CD4-positive, alpha-beta T cell (primary cell): Measurements from ENCODE around the gene PRICKLE2. TPM values are rescaled to one million over a fixed set of nuclear protein-coding genes. Genes with fewer than 3 reads are reported as not detected.

ENCODE experiments used
- ATAC-seq: fragments of 200-7000 bp; cut with Tn5 transposase; one replicate; pipeline ENCODE4 v1.10.0; 2022; ENCODE audit warnings: mild to moderate bottlenecking; ENCODE audit not compliant: poor library complexity
- CTCF ChIA-PET: fragments of 350-600 bp; sonication (Branson Sonifier 250); formaldehyde crosslinking; loops from one replicate; lab custom pipeline; 2021; ENCODE audit warnings: antibody characterized with exemption, inconsistent platforms; lab: Charles Lee
- POLR2A ChIA-PET: fragments of 350-600 bp; sonication (Branson Sonifier 250); formaldehyde crosslinking; loops from one replicate; lab custom pipeline; 2021; ENCODE audit warnings: antibody characterized with exemption, inconsistent platforms; lab: Charles Lee
- DNase-seq, 14 experiments: peaks; one replicate each; pipeline ENCODE4 v3.0.0-alpha.2; 2013 to 2020; ENCODE audit warnings: mixed read lengths in 2 of 14
- H3K27ac ChIP-seq, 2 donors: one replicate each; pipeline versions ENCODE4 v1.5.1 to v1.7.0; 2013; ENCODE audit warnings: low read length in 2 of 2, low read depth in 1 of 2, mild to moderate bottlenecking in 1 of 2
- H3K27me3 ChIP-seq, 2 experiments: 1 replicate in 1 of 2; 2 replicates in 1 of 2; pipeline versions ENCODE4 v1.6.1 to v1.7.0; 2013; ENCODE audit warnings: low read length in 2 of 2, control low read depth in 1 of 2, mild to moderate bottlenecking in 1 of 2, moderate library complexity in 1 of 2; ENCODE audit not compliant: insufficient read depth in 2 of 2, control insufficient read depth in 1 of 2
- H3K36me3 ChIP-seq: one replicate; pipeline ENCODE4 v1.6.1; 2013; ENCODE audit warnings: low read length, control low read depth; ENCODE audit not compliant: insufficient read depth
- H3K4me1 ChIP-seq: one replicate; pipeline ENCODE4 v1.6.1; 2013; ENCODE audit warnings: low read length, control low read depth; ENCODE audit not compliant: insufficient read depth
- H3K4me3 ChIP-seq: one replicate; pipeline ENCODE4 v1.5.1; 2013; ENCODE audit warnings: mild to moderate bottlenecking, low read length, moderate library complexity
- H3K9me3 ChIP-seq, 2 experiments: 1 replicate in 1 of 2; 2 replicates in 1 of 2; pipeline versions ENCODE4 v1.6.1 to v1.7.0; 2013; ENCODE audit warnings: low read length in 2 of 2, mild to moderate bottlenecking in 2 of 2, control low read depth in 1 of 2, moderate library complexity in 1 of 2; ENCODE audit not compliant: control insufficient read depth in 1 of 2, insufficient read depth in 1 of 2
- H3K27ac Mint-ChIP-seq: one replicate; pipeline ENCODE4 v1.8.0; 2020; ENCODE audit warnings: mixed read lengths
- H3K27me3 Mint-ChIP-seq: one replicate; pipeline ENCODE4 v1.8.0; 2021; ENCODE audit warnings: mixed read lengths
- H3K36me3 Mint-ChIP-seq: one replicate; pipeline ENCODE4 v1.8.0; 2021; ENCODE audit warnings: low read depth, mixed read lengths
- H3K4me1 Mint-ChIP-seq: one replicate; pipeline ENCODE4 v1.8.0; 2021; ENCODE audit warnings: low read depth, mixed read lengths
- H3K4me3 Mint-ChIP-seq: one replicate; pipeline ENCODE4 v1.8.0; 2020; ENCODE audit warnings: mild to moderate bottlenecking, mixed read lengths
- H3K9me3 Mint-ChIP-seq: one replicate; pipeline ENCODE4 v1.8.0; 2020; ENCODE audit warnings: mixed read lengths
- CTCF ChIP-seq: fragments of 200-600 bp; IDR thresholded peaks from one replicate; pipeline ENCODE4 v1.8.0; 2022; ENCODE audit warnings: antibody characterized with exemption, mild to moderate bottlenecking
- intact Hi-C, 2 experiments: fragments of 100-400 bp; cut with DNase I in 1 of 2; cut with micrococcal nuclease in 1 of 2; formaldehyde crosslinking; loops; one replicate each; pipeline versions ENCODE4 v1.15.1 to v1.9.0; 2023 to 2025; cut with DNase I, micrococcal nuclease
- total RNA-seq, 174 experiments: library from RNA in 2 of 174; stranded (reverse) in 2 of 174; gene quantifications; one replicate each; pipeline ENCODE4 v1.2.3 and lab custom pipeline; 2021 to 2026

The PRICKLE2 gene
- total RNA-seq, 2 experiments from 2014 or later = not detected

GRCh38 chr3:64191822-64192221 lies 33.4 kb downstream of the PRICKLE2 start:
- peaks cover 5% of the 10 kb centered on the region for H3K9me3 Mint-ChIP-seq
- POLR2A ChIA-PET = no interaction called here
- no peak for TF ChIP-seq CTCF
- no peak overlapping the region for H3K27ac ChIP-seq
- no peaks in the 10 kb centered on the region for H3K4me1 Mint-ChIP-seq
- H3K36me3 Mint-ChIP-seq = no peaks in the 10 kb centered on the region
- intact Hi-C loops = no loop called here
- no peaks in the 10 kb centered on the region for H3K4me1 ChIP-seq
- ATAC-seq = no peak
- no peak overlapping the region for H3K27ac Mint-ChIP-seq
- CTCF ChIA-PET = no interaction called here
- no peaks in the 10 kb centered on the region for H3K36me3 ChIP-seq
- peaks cover 5% of the 10 kb centered on the region for H3K27me3 Mint-ChIP-seq
- H3K27me3 ChIP-seq = no peaks in the 10 kb centered on the region
- peaks cover 0 to 4% of the 10 kb centered on the region in 2 experiments for H3K9me3 ChIP-seq
- no peak overlapping the region for H3K4me3 Mint-ChIP-seq
- no peak for DNase-seq
- no peak overlapping the region for H3K4me3 ChIP-seq

GRCh38 chr3:64190517-64191515 lies 34.5 kb downstream of the PRICKLE2 start:
- TF ChIP-seq CTCF = no peak
- H3K4me1 Mint-ChIP-seq = no peaks in the 10 kb centered on the region
- no peaks in the 10 kb centered on the region for H3K36me3 Mint-ChIP-seq
- Histone ChIP-seq H3K27ac (no peak overlapping the region), H3K4me3 (no peak overlapping the region), H3K4me1 (no peaks in the 10 kb centered on the region), H3K27me3 (no peaks in the 10 kb centered on the region), H3K36me3 (no peaks in the 10 kb centered on the region), H3K9me3 (peaks cover 0 to 4% of the 10 kb centered on the region in 2 experiments)
- ChIA-PET POLR2A (no interaction called here), CTCF (no interaction called here)
- no peak overlapping the region for H3K27ac Mint-ChIP-seq
- H3K27me3 Mint-ChIP-seq = peaks cover 5% of the 10 kb centered on the region
- H3K9me3 Mint-ChIP-seq = peaks cover 5% of the 10 kb centered on the region
- intact Hi-C loops = no loop called here
- no peak overlapping the region for H3K4me3 Mint-ChIP-seq
- ATAC-seq = no peak
- no peak for DNase-seq

GRCh38 chr3:64188810-64189560 lies 36.3 kb downstream of the PRICKLE2 start:
- H3K36me3 ChIP-seq = no peaks in the 10 kb centered on the region
- H3K27me3 ChIP-seq = no peaks in the 10 kb centered on the region
- POLR2A ChIA-PET = no interaction called here
- Mint-ChIP-seq H3K36me3 (no peaks in the 10 kb centered on the region), H3K9me3 (peaks cover 5% of the 10 kb centered on the region), H3K4me3 (no peak overlapping the region), H3K4me1 (no peaks in the 10 kb centered on the region), H3K27me3 (peaks cover 5% of the 10 kb centered on the region), H3K27ac (no peak overlapping the region)
- no peak for TF ChIP-seq CTCF
- intact Hi-C loops = no loop called here
- no peak overlapping the region for H3K4me3 ChIP-seq
- CTCF ChIA-PET = no interaction called here
- DNase-seq (no peak), ATAC-seq (no peak)
- H3K4me1 ChIP-seq = no peaks in the 10 kb centered on the region
- no peak overlapping the region for H3K27ac ChIP-seq
- peaks cover 0 to 4% of the 10 kb centered on the region in 2 experiments for H3K9me3 ChIP-seq
